ENCODE measurements around the gene TASP1. TPM values are rescaled to one million over a fixed set of nuclear protein-coding genes. Genes with fewer than 3 reads are reported as not detected.

TASP1 gene
- total RNA-seq, 6 experiments from 2014 or later = 2.5 to 6.1 (median 4.3) TPM

DNA sequence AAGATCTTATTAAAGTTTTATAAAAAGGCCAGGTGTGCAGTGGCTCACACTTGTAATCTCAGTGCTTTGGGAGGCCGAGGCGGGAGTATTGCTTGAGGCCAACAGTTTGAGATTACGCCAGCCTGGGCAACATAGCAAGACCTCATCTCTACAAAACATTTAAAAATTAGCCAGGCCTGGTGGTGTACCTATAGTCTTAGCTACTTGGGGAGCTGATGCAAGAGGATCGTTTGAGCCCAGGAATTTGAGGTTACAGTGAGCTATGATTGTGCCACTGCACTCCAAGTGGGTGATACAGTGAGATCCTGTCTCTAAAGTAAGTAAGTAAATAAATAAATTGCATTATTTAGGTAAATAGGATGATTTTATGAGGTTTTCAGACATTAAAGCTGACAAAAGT, 234.4 kb downstream of the TASP1 start:
- ATAC-seq (no peak), DNase-seq (no peak)
- Histone ChIP-seq H3K4me3 (no peak overlapping the region), H3K9me3 (no peaks in the 10 kb centered on the region), H3K4me1 (no peaks in the 10 kb centered on the region), H3K27ac (no peak overlapping the region), H3K27me3 (no peaks in the 10 kb centered on the region), H3K36me3 (no peaks in the 10 kb centered on the region)
- intact Hi-C loops (cut with DNase I) = no loop called here
- WGBS (ENCODE audit: insufficient coverage, low coverage, low lambda C conversion rate, missing lambda C conversion rate) = 85% methylated on average over 4 of the region's 4 CpGs
- TF ChIP-seq, protein P1, sequence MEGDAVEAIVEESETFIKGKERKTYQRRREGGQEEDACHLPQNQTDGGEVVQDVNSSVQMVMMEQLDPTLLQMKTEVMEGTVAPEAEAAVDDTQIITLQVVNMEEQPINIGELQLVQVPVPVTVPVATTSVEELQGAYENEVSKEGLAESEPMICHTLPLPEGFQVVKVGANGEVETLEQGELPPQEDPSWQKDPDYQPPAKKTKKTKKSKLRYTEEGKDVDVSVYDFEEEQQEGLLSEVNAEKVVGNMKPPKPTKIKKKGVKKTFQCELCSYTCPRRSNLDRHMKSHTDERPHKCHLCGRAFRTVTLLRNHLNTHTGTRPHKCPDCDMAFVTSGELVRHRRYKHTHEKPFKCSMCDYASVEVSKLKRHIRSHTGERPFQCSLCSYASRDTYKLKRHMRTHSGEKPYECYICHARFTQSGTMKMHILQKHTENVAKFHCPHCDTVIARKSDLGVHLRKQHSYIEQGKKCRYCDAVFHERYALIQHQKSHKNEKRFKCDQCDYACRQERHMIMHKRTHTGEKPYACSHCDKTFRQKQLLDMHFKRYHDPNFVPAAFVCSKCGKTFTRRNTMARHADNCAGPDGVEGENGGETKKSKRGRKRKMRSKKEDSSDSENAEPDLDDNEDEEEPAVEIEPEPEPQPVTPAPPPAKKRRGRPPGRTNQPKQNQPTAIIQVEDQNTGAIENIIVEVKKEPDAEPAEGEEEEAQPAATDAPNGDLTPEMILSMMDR (IDR thresholded peaks at IDR 0.05) = no peak
- TF ChIP-seq POLR2A (IDR thresholded peaks at IDR 0.05) = no peak

DNA sequence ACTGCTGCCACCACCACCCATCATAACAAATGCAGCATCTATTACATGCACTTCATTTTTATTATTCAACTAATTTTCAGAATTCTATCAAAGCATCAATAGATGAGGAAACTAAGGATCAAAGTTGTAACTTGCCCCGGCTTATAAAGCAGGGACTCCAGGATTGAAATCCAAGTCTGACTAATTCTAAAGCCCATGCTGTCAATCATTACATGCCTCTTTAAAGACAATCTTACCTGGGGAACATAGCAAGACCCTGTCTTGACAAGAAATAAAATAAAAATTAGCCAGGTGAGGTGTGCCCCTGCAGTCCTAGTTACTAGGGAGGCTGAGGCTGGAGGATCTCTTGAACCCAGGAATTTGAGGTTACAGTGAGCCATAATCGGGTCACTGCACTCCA, 235.3 kb downstream of the TASP1 start:
- Histone ChIP-seq H3K4me3 (no peak overlapping the region), H3K27ac (no peak overlapping the region), H3K36me3 (no peaks in the 10 kb centered on the region), H3K9me3 (no peaks in the 10 kb centered on the region), H3K27me3 (no peaks in the 10 kb centered on the region), H3K4me1 (no peaks in the 10 kb centered on the region)
- no peak for TF ChIP-seq POLR2A (IDR thresholded peaks at IDR 0.05)
- TF ChIP-seq, protein P1 (IDR thresholded peaks at IDR 0.05) = no peak
- ATAC-seq = no peak
- DNase-seq = no peak
- intact Hi-C loops (cut with DNase I) = no loop called here
- WGBS (ENCODE audit: insufficient coverage, low coverage, low lambda C conversion rate, missing lambda C conversion rate) = 50% methylated on average over 2 of the region's 2 CpGs

DNA sequence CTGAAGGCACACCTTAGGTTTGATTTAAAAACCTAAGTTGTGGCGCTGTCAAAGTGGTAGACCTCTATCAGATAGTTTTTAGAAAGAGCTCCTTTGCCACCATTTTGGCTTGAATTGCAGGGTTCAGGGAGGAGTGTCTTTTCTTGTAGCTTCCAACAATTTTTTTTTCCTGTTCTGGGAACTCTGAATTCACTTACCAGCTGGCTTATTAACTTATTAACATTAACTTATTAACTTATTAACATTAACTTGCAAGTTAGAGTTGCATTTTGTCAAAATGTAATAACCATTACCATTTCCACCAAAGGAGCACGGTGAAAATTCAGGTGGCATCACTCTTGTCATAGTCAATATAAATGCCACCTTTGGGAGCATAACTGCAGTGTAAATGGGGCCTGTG, 235.7 kb downstream of the TASP1 start:
- Histone ChIP-seq H3K4me1 (no peaks in the 10 kb centered on the region), H3K9me3 (no peaks in the 10 kb centered on the region), H3K4me3 (no peak overlapping the region), H3K27me3 (no peaks in the 10 kb centered on the region), H3K36me3 (no peaks in the 10 kb centered on the region), H3K27ac (no peak overlapping the region)
- DNase-seq = no peak
- no peak for TF ChIP-seq POLR2A (IDR thresholded peaks at IDR 0.05)
- TF ChIP-seq, protein P1 (IDR thresholded peaks at IDR 0.05) = no peak
- intact Hi-C loops (cut with DNase I) = no loop called here
- ATAC-seq = no peak
- 89% methylated on average over 2 of the region's 2 CpGs for WGBS (ENCODE audit: insufficient coverage, low coverage, low lambda C conversion rate, missing lambda C conversion rate)

DNA sequence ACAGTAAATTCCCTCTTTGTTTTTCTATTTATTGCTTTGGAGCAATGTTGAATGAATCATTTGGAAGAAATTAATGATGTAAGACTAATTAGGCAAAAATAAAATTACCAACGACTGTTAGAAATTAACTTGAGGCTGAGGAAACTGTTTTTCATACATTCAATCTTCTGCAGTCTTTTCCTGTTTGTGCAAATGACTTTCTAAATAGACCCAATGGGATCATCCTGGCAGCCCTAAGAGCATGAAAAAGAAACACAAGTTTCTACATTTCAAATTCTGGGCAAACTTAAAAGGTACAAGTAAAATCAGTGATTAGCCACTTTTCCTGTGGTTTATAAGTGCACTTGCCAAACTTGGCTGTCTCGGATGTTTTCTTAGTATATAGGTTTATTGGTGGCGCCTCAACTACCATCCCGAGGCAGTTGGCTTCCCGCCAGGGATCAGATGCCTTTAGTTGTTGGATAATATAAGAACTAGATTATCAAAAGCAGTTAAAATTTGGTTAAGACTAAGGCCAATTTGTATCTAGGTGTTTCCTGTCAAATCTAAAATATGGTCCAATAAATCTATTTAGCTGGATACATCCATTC, 236.5 kb downstream of the TASP1 start:
- TF ChIP-seq, protein P1 (IDR thresholded peaks at IDR 0.05) = no peak
- TF ChIP-seq POLR2A (IDR thresholded peaks at IDR 0.05) = no peak
- intact Hi-C loops (cut with DNase I) = no loop called here
- DNase-seq = no peak
- ATAC-seq = no peak
- H3K27me3 ChIP-seq = no peaks in the 10 kb centered on the region
- WGBS (ENCODE audit: insufficient coverage, low coverage, low lambda C conversion rate, missing lambda C conversion rate) = 91% methylated on average over 5 of the region's 5 CpGs
- H3K4me1 ChIP-seq = no peaks in the 10 kb centered on the region
- no peak overlapping the region for H3K27ac ChIP-seq
- H3K4me3 ChIP-seq = no peak overlapping the region
- no peaks in the 10 kb centered on the region for H3K9me3 ChIP-seq
- no peaks in the 10 kb centered on the region for H3K36me3 ChIP-seq

DNA sequence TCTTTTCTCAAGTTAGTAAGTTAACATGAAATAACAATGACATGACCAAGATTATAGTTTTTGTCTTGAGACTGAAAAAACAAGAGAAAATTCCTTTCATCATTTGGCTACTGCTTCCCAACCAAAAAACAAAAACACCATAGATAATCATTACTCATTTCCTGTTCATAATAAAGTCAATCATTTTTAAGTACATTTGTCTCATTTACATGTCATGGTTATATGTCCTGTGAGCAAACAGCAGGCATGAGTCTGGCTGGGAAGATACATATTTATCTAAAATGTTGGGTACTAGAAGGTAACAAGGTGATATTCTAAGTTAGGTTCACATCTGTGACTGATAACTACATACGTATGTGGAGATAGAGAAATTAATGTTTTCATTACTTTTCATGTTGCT, 237.1 kb downstream of the TASP1 start:
- Histone ChIP-seq H3K4me1 (no peaks in the 10 kb centered on the region), H3K27ac (no peak overlapping the region), H3K4me3 (no peak overlapping the region), H3K9me3 (no peaks in the 10 kb centered on the region), H3K27me3 (no peaks in the 10 kb centered on the region), H3K36me3 (no peaks in the 10 kb centered on the region)
- no peak for TF ChIP-seq POLR2A (IDR thresholded peaks at IDR 0.05)
- TF ChIP-seq, protein P1 (IDR thresholded peaks at IDR 0.05) = no peak
- intact Hi-C loops (cut with DNase I) = no loop called here
- ATAC-seq (no peak), DNase-seq (no peak)
- WGBS (ENCODE audit: insufficient coverage, low coverage, low lambda C conversion rate, missing lambda C conversion rate) = 63% methylated on average over 1 of the region's 1 CpG
